ENCODE data around the gene SBSN.

SBSN gene, protein sequence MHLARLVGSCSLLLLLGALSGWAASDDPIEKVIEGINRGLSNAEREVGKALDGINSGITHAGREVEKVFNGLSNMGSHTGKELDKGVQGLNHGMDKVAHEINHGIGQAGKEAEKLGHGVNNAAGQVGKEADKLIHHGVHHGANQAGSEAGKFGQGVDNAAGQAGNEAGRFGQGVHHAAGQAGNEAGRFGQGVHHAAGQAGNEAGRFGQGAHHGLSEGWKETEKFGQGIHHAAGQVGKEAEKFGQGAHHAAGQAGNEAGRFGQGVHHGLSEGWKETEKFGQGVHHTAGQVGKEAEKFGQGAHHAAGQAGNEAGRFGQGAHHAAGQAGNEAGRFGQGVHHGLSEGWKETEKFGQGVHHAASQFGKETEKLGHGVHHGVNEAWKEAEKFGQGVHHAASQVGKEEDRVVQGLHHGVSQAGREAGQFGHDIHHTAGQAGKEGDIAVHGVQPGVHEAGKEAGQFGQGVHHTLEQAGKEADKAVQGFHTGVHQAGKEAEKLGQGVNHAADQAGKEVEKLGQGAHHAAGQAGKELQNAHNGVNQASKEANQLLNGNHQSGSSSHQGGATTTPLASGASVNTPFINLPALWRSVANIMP

DNA sequence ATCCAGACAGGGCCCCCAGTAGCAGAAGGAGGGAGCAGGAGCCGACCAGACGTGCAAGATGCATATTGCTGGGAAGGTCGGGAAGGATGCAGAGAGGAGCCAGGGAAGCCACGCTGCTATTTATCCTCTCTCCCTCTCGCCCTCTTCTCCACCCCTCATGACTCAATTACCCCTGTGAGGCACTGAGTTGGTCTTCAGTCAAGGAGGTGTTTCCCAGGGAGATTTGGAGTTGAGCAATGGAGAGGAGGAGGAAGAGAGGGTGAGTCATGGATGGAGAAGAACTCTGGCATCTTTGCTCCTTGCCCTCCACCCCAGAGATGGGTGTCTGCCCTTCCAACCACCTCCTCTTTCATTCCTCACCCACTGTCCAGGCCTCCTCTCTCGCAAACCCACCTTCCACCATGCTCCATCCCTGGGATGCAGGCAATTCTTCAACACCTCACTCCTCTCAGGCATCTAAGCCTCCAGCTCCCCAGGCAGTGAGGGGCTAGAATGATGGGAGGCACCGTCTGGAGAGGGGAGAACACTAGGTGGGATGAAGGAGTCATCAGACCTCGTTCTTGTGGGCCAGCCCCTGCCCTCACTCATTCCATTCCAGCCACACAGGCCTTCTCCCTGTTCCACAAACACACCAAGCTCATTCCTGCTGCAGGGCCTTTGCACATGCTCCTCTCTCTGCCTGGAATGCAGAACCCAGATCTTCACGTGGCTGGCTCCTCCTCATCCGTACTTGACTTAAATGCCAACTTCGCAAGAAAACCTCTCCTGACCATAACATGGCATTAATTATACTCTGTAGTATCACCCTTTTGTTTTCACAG, at the start of gene SBSN:
Gene SBSN, minus strand, starts transcription at position 94 of the 821 bp plus-strand sequence. Its CDS starts 30 bp downstream, at position 64.
- DNase-seq (ENCODE audit: low read depth in 2 of 2): no peak

DNA sequence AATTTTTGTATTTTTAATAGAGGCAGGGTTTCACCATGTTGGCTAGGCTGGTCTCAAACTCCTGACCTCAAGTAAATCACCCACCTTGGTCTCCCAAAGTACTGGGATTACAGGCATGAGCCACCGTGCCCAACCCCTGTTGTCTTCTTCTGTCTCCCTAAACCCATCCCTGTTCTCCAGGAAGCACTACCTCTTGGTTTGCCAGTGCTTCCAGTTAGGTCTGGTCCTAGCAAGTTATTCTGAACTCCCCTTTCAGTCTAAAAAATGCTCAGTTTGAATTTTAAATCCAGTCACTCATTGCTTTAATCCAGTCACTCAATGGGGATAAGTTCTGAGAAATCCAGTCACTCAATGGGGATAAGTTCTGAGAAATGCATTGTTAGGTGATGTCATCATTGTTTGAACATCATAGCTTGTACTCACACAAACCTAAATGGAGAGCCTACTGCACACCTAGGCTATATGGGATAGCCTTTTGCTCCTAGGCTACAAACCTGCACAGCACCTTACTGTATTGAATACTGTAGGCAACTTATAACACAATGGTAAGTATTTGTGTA, 43.4 kb upstream of the SBSN start:
- DNase-seq (ENCODE audit: low read depth in 2 of 2): no peak

DNA sequence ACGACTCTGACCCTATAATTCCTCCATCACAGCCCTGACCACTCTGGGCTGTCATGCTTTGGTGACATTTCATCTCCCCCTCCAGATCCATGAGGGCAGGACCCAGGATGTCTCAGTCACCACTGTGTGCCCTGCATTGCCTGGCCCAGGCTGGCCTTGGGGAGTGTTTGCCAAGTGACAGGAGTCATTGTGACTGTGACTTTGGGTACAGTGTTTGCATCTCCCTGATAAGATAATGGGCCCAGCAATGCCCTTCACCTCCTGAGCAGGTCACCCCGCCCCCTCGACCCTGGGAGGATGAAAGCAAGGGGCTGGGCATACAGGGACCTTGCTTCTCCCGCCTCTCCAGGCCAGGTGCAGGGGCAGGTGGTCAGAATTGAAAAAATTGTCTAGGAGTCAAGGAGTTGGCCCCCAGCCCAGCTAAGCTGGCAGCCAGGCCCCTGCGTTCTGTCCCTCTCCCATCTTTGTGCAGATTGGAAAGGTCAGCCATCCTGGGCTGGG, 41.2 kb upstream of the SBSN start:
- DNase-seq (ENCODE audit: low read depth in 2 of 2): no peak

DNA sequence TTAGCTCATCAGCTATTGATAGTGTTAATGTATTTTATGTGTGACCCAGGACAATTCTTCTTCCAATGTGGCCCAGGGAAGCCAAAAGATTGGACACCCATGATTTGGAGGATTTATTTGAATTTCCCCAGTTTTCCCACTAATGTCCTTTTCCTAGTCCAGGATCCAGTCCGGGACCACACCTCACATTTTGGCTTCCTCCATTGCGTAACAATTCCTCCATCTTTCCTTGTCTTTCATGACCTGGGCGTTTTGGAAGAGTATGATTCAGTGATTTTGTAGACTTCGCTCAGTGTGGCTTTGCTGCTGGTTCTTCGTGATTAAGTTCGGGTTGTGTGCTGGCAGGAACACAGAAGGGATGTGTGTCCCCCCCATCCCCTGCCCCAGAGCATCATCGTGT, 38.6 kb upstream of the SBSN start:
- no peak for DNase-seq (ENCODE audit: low read depth in 2 of 2)

DNA sequence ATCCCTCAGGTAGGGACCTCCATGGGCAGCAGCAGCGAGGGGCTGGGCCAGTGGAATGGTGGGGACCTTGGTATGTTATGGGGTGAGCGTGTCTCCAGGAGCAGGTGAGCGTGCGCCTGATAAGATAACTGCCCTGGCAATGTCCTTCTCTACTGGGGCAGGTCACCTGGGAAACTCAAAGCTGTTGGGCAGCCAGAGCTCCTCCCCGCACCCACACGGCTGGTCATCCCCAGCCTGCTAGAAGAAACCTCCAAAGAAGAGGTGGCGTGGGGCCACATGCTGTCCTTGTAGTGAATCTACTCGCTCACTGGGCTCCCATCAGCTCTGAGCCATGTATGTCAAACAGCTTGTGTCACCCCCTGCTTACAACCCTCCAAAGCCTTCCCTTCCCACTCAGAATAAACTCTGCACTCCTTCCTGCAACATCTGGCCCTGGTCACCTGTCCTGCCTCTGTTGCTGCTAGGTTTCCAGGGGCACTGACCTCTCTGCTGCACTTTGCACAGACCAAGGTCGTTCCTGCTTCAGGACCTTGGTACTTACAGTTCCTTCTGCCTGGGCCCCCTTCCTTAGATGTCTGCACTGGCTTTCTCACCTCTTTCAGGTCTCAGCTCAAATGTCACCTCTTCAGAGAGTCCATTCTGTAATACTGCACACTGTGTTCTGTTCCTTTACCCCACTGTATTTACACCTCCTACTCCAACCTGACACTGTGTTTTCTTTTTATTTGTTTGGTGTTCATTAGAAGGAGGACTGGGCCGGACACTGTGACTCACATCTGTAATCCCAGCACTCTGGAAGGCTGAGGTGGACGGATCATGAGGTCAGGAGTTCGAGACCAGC, 37.1 kb upstream of the SBSN start:
- DNase-seq (ENCODE audit: low read depth in 2 of 2): no peak

DNA sequence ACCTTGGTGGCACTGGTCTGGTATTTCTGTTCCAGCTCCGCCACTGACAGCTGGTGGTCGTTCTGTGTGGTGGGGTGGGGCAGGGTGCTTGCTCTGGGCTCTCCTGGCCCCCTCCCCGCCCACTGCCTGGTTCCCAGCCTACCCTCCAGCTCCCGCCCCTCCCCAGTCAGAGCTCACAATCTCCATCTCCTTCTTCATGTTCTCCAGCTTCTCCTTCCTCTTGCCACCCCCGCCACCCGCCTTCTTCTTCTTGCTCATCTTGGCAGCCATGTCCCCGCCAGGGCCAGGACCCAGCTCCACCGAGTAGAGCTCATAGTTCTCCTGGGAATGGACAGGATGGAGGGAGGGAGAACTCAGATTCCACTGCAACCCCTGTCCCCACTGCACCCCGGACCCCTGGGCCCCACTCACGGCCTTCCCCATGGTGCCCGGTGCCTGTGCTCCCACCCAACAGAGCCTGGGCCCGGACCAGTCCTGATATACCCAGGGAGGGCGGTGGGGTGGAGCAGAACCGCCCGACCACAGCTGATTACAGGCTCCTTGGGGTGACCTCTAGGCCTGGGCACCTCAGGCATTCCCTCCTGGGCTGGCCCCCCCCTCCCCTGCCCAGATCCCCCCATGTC, 35.2 kb upstream of the SBSN start, which contains the start of gene ATP4A:
Gene ATP4A, minus strand, starts transcription at position 452 of the 623 bp plus-strand sequence. Its CDS starts 29 bp downstream, at position 423.
- no peak for DNase-seq (ENCODE audit: low read depth in 2 of 2)

DNA sequence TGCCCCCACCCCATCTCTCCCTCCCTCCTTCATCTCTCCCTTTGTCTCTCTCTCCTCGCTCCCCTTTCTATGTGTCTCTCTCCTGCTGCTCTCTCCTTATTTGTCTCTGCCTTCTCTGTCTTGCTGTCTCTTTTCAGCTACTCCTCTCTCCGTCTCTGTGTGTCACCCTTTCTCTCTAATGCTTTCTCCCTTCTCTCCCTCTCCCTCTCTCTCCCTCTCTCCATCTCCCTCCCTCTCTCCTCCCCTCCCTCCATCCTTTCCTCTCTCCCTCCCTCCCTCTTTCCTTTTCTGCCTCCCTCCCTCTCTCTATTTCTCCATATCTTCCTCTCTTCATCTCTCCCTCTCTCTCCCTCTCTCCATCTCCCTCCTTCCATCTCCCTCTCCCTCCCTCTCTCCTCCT, 34.7 kb upstream of the SBSN start:
- no peak for DNase-seq (ENCODE audit: low read depth in 2 of 2)

DNA sequence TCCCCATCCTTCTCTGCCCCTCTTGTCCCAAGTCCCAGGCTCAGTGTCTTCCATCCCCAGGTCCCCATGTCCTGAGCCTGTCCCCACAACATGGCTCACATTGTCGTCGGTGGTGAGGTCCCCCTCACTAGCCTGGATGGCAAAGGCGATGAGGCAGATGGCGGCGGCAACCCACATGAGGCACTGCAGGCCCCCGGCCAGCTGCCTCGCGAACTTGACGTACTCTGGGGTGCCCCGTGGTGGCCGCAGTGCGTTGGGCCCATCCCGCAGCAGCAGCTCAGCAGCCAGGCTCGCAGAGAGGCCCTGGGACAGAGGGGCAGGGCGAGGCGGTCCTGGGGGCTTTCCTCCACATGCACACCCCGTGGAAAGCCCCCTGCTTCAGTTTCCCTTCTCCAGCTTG, 34.2 kb upstream of the SBSN start:
- no peak for DNase-seq (ENCODE audit: low read depth in 2 of 2)

DNA sequence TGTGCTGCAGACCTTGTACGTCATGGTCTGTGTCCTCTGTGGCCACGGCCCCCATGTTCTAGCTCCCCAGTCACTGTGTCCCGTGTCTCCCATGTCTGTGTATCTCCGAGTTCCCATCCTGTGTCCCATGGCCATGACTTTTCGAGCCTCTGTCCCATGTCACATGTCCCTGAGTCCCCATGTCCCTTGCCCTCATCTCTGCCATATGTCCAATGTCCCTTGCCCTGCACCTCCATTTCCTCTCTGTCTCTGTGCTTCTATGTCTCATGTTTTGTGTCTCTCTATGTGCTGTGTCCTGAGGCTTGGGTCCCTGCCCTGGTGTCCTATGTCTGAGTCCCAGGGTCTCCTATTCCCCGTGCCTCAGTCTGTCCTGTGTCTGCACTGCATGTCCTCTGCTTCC, 33.3 kb upstream of the SBSN start:
- DNase-seq (ENCODE audit: low read depth in 2 of 2): no peak

DNA sequence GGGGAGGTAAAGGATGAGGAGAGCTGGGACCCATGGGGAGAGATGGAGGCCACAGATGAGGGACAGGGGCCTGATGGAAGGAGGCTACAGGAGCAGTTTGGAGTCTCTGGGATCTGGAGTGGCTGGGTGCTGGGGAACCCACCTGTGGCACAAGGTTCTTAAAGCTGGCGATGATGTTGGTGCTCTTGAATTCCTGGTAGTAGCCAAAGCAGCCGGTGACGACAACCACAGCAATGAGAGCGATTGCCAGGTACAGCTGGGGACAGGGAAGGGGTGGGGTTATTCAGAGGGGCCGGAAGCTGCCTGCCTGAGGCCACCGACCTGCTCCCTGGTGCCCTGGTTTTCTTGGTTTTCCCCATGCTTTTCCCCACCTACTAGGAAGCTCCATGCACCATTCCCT, 32.6 kb upstream of the SBSN start:
- DNase-seq (ENCODE audit: low read depth in 2 of 2): no peak

DNA sequence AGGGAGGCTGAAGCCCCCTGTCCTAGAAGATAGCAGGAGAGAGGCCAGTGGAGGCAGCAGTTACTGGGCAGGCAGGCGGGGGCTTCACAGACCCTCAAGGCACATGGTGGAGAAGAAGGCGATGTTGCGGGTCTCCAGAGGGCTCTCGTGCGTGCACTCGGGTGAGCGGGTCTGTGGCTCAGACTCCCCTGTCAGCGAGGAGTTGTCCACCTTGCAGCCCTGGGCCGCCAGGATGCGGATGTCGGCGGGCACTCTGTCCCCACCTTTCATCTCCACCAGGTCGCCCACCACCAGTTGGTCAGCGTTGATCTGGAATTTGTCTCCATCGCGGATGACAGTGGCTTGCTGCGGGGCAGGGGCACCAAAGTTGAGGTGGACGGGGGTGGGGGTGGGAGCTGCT, 32.2 kb upstream of the SBSN start:
- no peak for DNase-seq (ENCODE audit: low read depth in 2 of 2)

DNA sequence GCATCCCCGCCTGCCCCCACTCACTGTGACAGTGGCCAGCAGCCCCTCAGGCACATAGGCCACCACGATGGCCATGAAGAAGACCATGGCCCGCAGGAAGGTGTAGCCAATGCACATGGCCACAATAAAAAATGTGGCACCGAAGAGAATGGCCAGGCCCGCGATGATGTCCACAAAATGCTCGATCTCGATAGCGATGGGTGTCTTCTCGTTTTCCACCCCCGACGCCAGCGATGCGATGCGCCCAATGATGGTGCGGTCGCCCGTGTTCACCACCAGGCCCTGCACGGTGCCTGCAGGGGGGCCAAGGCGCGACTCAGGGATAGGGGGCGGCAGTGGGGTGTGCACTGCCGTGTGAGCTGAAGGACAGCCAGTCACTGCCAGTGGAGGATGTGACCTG, 31.7 kb upstream of the SBSN start:
- no peak for DNase-seq (ENCODE audit: low read depth in 2 of 2)

DNA sequence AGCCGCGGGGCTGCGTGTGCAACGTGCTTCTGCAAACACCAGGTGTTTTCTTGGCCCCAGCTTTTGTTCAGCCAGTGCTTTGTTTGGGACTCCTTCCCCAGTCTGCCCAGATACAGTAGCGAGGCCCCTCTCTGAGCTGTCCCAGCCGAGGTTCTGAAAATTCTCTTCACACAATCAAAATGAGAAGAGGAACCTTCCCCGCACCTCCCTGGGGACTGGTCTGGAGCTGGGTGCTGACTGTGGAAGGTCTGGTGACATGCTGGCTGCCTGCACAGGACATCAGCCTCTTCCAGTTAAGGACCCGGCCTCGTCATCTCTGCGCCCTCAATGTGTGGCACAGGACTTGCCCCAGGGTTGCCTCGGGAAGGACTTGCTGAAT, 31.2 kb upstream of the SBSN start:
- no peak for DNase-seq (ENCODE audit: low read depth in 2 of 2)

DNA sequence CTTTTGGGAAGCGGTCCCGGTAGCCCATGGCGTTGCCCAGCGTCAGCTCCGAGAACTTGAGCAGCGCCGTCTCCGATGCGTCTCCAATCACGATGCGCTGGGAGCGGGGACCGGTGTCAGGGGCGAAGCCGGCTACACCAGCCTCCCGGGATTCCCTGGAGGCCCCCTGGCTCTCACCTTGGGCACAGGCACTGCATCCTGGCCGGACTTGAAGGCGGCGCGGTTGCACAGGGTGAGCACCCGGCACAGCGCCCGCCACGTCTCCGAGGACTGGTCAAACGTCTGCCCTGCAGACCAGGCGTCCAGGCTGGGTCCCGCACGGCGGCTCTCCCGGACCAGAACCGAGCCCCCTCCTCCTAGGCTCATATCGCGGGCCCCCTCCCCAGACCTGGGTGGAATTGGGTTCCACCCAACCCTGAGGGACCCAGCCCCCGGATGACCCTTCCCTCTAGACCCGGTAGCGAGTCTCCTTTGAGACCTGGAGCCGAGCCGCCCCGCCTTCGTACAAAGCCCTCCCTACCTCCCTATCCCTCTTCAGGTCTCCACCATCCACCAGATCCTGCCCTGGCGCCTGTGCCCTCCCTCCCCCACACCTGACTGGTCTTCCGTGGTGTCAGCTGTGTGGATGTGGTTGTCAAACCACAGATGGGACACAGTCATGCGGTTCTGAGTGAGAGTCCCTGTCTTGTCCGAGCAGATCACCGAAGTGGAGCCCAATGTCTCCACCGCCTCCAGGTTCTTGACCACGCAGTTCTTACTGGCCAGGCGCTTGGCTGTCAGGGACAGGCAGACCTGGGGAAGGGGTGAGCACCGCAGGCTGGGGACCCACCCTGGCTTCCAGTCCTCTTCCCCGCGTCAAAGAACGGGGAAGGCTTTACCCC, 30.5 kb upstream of the SBSN start:
- no peak for DNase-seq (ENCODE audit: low read depth in 2 of 2)

DNA sequence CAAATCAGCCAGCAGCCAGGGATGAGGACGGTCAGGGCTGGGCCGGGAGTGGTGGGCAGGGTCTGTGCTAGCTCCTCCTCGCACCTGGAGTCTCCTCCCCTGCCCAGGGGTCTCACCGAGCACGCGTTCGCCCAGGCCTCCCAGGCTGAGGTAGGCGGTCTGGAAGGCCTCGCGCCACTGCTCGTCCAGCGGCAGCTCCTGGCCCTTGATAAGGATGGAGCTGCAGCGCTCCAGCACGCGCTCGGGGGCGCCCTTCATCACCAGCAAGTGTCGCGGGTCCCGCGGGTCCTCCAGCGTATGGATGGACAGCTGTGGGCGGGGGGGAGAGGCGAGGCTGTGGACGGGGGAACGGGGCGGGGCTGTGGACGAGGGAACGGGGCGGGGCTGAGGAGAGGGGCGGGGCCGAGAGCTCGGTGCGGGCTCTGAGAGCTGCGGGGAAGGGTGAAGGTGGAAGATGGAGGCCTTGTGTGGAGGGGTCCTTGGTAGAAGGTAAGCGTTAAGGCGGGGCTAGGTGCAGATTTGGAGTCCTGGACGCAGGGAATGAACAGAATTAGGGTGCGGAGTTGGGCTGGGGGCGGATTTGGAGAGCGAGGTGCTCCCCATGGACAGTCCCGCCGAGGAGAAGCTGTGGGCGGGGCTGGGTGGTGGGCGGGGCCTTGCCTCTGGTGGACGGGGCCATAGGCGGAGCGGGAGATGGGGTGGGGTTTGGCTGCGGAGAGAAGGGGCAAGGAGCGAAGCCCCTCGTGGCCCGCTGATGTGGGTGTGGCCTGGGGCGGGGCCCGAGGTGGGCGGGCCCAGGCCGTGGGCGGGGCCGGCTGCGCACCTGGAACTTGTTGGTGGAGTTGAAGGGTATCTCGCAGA, 29.7 kb upstream of the SBSN start:
- peak in 1 of 2 donors; percentile 13 for DNase-seq (ENCODE audit: low read depth in 2 of 2)

DNA sequence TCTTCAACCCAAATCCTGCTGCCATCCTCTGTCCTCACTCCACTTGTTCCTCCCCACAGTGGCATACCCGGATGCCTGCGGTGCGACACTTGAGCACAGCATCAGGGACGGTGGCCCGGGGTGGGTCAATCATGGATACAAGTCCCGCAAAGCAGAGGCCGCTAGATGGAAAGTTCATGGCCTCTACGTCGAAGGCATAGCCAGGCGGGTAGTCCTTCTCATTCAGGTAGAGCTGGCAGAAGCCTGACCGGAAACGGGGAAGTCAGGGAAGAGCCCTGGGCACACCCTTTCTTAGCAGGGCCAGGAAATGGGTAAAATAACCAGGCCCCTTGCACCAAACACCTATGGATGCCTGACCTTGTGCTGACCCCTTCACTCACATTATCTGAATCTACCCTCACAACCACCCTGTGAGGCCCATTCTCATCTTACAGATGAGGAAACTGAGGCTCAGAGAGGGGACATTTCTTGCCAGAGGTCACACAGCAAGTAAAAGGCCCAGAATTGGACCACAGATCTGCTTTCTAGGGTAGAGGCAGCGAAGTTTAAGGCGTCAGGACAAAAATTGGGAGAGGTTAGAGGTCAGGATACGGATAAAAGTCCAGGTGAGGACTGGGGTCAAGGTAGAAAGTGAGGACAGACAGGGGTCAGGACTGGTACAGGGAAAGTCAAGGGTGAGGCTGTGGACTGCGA, 28.9 kb upstream of the SBSN start:
- DNase-seq (ENCODE audit: low read depth in 2 of 2): no peak

DNA sequence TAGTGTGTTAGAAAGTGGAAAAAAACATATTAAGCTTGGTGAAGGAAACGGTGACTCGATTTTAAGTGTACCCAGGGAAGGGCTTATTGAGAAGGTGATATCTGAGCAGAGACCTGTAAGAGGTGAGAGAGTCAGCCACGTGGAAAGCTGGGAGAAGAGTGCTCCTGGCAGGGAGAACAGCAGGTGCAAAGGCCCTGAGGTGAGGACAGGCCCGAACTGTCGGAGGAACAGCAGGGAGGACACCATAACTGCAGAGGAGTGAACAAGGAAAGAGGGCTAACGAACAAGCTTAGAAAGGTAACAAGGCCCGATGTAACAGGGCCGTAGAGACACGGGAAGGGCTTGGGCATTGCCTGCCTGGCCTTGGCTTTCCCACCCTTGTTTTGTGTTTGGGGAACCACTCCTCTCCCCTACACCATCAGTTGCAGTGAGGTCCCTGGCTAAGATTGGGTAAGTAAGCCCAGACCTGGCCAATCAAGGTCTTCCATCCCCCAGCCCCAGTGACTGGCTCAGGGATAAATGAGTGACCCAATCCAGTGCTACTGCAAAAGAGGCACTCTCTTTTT, 28.0 kb upstream of the SBSN start:
- no peak for DNase-seq (ENCODE audit: low read depth in 2 of 2)

All from activated CD8-positive, alpha-beta memory T cell treated with anti-CD3 and anti-CD28 coated beads for 4 hours (primary cell).